ENCODE results near the gene INTS6L. TPM values are rescaled to one million over a fixed set of nuclear protein-coding genes. Genes with fewer than 3 reads are reported as not detected.

The INTS6L gene
- total RNA-seq: 18.8 and 19.0 TPM in 2 replicates
- long read RNA-seq, partial matches to known transcripts: 7 of 13 reads
- long read RNA-seq, other reads (novel, unspliced or antisense): 6 of 13 reads

DNA sequence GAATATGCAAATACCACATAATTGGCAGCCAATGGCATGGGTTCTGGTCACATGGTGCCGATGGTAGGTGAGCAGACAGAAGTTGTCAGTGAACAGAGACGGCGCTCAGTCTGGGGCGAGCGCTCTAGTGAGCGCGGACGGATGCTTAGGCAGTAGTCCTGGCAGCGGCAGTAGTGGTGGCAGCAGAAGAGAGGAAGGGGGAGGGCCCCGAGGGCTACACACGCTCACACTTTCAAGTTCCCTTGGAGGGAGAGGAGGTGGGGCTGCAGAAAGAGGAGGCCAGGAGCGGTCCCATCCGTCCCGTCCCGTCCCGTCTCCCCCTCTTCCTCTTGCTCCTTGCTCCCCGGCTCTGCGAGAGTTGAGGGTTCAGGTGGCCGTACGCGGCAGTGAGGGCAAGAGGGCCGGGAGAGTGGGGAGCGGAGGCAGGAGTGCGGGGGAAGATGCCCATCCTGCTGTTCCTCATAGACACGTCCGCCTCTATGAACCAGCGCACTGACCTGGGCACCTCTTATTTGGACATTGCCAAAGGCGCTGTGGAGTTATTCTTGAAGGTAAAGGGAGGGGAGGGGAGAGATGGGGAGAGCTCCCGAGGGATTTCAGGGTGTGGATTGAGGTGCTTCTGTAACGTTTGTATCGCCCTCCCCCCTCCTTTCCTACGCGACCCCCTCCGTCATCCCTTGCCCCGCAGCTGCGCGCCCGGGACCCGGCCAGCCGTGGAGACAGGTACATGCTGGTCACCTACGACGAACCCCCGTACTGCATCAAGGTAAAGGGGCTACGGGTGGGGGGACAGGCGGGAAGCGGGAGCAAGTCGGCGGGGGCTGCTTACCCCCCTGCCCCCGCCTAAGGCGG, at the start of gene INTS6L:
Gene INTS6L, plus strand, starts transcription at position 108 of the 852 bp plus-strand sequence. Its CDS starts 333 bp downstream, at position 441.
- TF ChIP-seq CTCF (conservative IDR thresholded peaks at IDR 0.05): no peak
- Mint-ChIP-seq H3K27ac (ENCODE audit: unreplicated experiment) (peak within 1 kb of the TSS; percentile 98), H3K27me3 (ENCODE audit: low read depth) (no peaks in the 10 kb centered on the region), H3K9me3 (no peaks in the 10 kb centered on the region), H3K4me3 (peak within 1 kb of the TSS; percentile 96), H3K4me1 (peaks cover 24% of the 10 kb centered on the region), H3K36me3 (ENCODE audit: low read depth) (peaks cover 2% of the 10 kb centered on the region)
- DNase-seq (ENCODE audit: low read depth, low spot score): peak; percentile 57

GRCh38 chrX:135476378-135476777, 44.1 kb upstream of the INTS6L start:
- H3K9me3 Mint-ChIP-seq: no peaks in the 10 kb centered on the region
- no peaks in the 10 kb centered on the region for H3K4me1 Mint-ChIP-seq
- peaks cover 18% of the 10 kb centered on the region for H3K27me3 Mint-ChIP-seq (ENCODE audit: low read depth)
- no peak for TF ChIP-seq CTCF (conservative IDR thresholded peaks at IDR 0.05)
- H3K36me3 Mint-ChIP-seq (ENCODE audit: low read depth): no peaks in the 10 kb centered on the region
- no peak overlapping the region for H3K27ac Mint-ChIP-seq (ENCODE audit: unreplicated experiment)
- DNase-seq (ENCODE audit: low read depth, low spot score): no peak
- no peak overlapping the region for H3K4me3 Mint-ChIP-seq

GRCh38 chrX:135477576-135477975, 42.9 kb upstream of the INTS6L start:
- no peaks in the 10 kb centered on the region for H3K36me3 Mint-ChIP-seq (ENCODE audit: low read depth)

GRCh38 chrX:135480076-135480475, 40.4 kb upstream of the INTS6L start:
- H3K27ac Mint-ChIP-seq (ENCODE audit: unreplicated experiment): no peak overlapping the region
- peaks cover 6% of the 10 kb centered on the region for H3K27me3 Mint-ChIP-seq (ENCODE audit: low read depth)
- H3K4me3 Mint-ChIP-seq: no peak overlapping the region
- H3K4me1 Mint-ChIP-seq: no peaks in the 10 kb centered on the region
- H3K9me3 Mint-ChIP-seq: no peaks in the 10 kb centered on the region
- H3K36me3 Mint-ChIP-seq (ENCODE audit: low read depth): no peaks in the 10 kb centered on the region
- no peak for TF ChIP-seq CTCF (conservative IDR thresholded peaks at IDR 0.05)
- DNase-seq (ENCODE audit: low read depth, low spot score): no peak

More at GRCh38 chrX:135477576-135477975, 42.9 kb upstream of the INTS6L start:
- H3K9me3 Mint-ChIP-seq: no peaks in the 10 kb centered on the region
- H3K4me3 Mint-ChIP-seq: no peak overlapping the region
- H3K27me3 Mint-ChIP-seq (ENCODE audit: low read depth): peaks cover 13% of the 10 kb centered on the region
- TF ChIP-seq CTCF (conservative IDR thresholded peaks at IDR 0.05): peak; percentile 54
- H3K4me1 Mint-ChIP-seq: no peaks in the 10 kb centered on the region
- DNase-seq (ENCODE audit: low read depth, low spot score): peak; percentile 9
- H3K27ac Mint-ChIP-seq (ENCODE audit: unreplicated experiment): no peak overlapping the region

- no peak for DNase-seq (ENCODE audit: low read depth, low spot score)
- no peak overlapping the region for H3K27ac Mint-ChIP-seq (ENCODE audit: unreplicated experiment)
- no peaks in the 10 kb centered on the region for H3K4me1 Mint-ChIP-seq
- H3K36me3 Mint-ChIP-seq (ENCODE audit: low read depth): no peaks in the 10 kb centered on the region
- no peak for TF ChIP-seq CTCF (conservative IDR thresholded peaks at IDR 0.05)
- peaks cover 6% of the 10 kb centered on the region for H3K27me3 Mint-ChIP-seq (ENCODE audit: low read depth)
- no peaks in the 10 kb centered on the region for H3K9me3 Mint-ChIP-seq
- H3K4me3 Mint-ChIP-seq: no peak overlapping the region
These were observed 38.7 kb upstream of the INTS6L start for GRCh38 chrX:135481696-135482179.
